Bronchial epithelial cell (primary cell): Measurements from ENCODE around the gene WFDC1. TPM values are rescaled to one million over a fixed set of nuclear protein-coding genes. Genes with fewer than 3 reads are reported as not detected.
A peak's percentile ranks its signal among the peaks of the same experiment; 100 is the strongest.

ENCODE experiments used
- DNase-seq: peaks from one replicate; pipeline ENCODE4 v3.0.0-alpha.2; 2010; ENCODE audit warnings: low read depth
- FAIRE-seq: peaks from 2 replicates; lab custom pipeline; 2011; peaks lifted over from hg19 to GRCh38; lab: Jason Lieb, UNC
- H3K27me3 ChIP-seq: 2 replicates; pipeline ENCODE4 v1.5.1; 2011; ENCODE audit warnings: low read length; ENCODE audit not compliant: control insufficient read depth, insufficient read depth
- H3K36me3 ChIP-seq: 2 replicates; pipeline ENCODE4 v1.5.1; 2011; ENCODE audit warnings: low read length; ENCODE audit not compliant: control insufficient read depth, insufficient read depth
- H3K4me3 ChIP-seq: 2 replicates; pipeline ENCODE4 v1.5.1; 2011; ENCODE audit warnings: mild to moderate bottlenecking, low read depth, low read length, control low read depth
- CTCF ChIP-seq: IDR thresholded peaks from 2 replicates; pipeline ENCODE4 v1.5.1; 2011; ENCODE audit warnings: mild to moderate bottlenecking, moderate library complexity, low read length, control low read depth, inconsistent platforms; ENCODE audit not compliant: insufficient read depth, severe bottlenecking
- total RNA-seq: library from RNA; depleted of rRNA; stranded (reverse); fragments of >200 nt; gene quantifications from 2 replicates; pipeline ENCODE4 v1.2.1, GENCODE V29; 2014

The WFDC1 gene
- total RNA-seq, 1 donor from 2014 or later: not detected

- no peak overlapping the region for H3K4me3 ChIP-seq
- FAIRE-seq: no peak
- no peaks in the 10 kb centered on the region for H3K27me3 ChIP-seq
- no peak for DNase-seq
- H3K36me3 ChIP-seq: no peaks in the 10 kb centered on the region
- no peak for TF ChIP-seq CTCF
Observed at GRCh38 chr16:84274515-84274914, 20.2 kb upstream of the WFDC1 start.

GRCh38 chr16:84275585-84276151 lies 19.0 kb upstream of the WFDC1 start:
- Histone ChIP-seq H3K36me3 (no peaks in the 10 kb centered on the region), H3K27me3 (no peaks in the 10 kb centered on the region), H3K4me3 (no peak overlapping the region)
- no peak for TF ChIP-seq CTCF
- DNase-seq: no peak
- FAIRE-seq: no peak

GRCh38 chr16:84277244-84277823 lies 17.3 kb upstream of the WFDC1 start:
- FAIRE-seq: no peak
- Histone ChIP-seq H3K36me3 (no peaks in the 10 kb centered on the region), H3K27me3 (peaks cover 2% of the 10 kb centered on the region), H3K4me3 (no peak overlapping the region)
- peak; percentile 82 for TF ChIP-seq CTCF
- DNase-seq: peak; percentile 33

GRCh38 chr16:84278333-84278732 lies 16.3 kb upstream of the WFDC1 start:
- TF ChIP-seq CTCF: no peak
- Histone ChIP-seq H3K27me3 (peaks cover 2% of the 10 kb centered on the region), H3K4me3 (no peak overlapping the region), H3K36me3 (no peaks in the 10 kb centered on the region)
- no peak for DNase-seq
- no peak for FAIRE-seq

- DNase-seq (no peak), FAIRE-seq (no peak)
- no peak overlapping the region for H3K4me3 ChIP-seq
- no peak for TF ChIP-seq CTCF
- H3K36me3 ChIP-seq: no peaks in the 10 kb centered on the region
- H3K27me3 ChIP-seq: peaks cover 2% of the 10 kb centered on the region
Observed at GRCh38 chr16:84278968-84279367, 15.7 kb upstream of the WFDC1 start.

- FAIRE-seq: no peak
- no peak for TF ChIP-seq CTCF
- Histone ChIP-seq H3K27me3 (peaks cover 2% of the 10 kb centered on the region), H3K36me3 (no peaks in the 10 kb centered on the region), H3K4me3 (no peak overlapping the region)
- DNase-seq: no peak
Observed at GRCh38 chr16:84279881-84280280, 14.8 kb upstream of the WFDC1 start.
